Cardiac muscle cell (in vitro differentiated cells and primary cell): Measurements from ENCODE around the gene DGKD. TPM values are rescaled to one million over a fixed set of nuclear protein-coding genes. Genes with fewer than 3 reads are reported as not detected.
A peak's percentile ranks its signal among the peaks of the same experiment; 100 is the strongest.

ENCODE experiments used
- DNase-seq, 2 donors: peaks; one replicate each; pipeline versions ENCODE4 v3.0.0 to v3.0.0-alpha.2; 2010 to 2017; ENCODE audit warnings: low read depth in 1 of 2, low spot score in 1 of 2
- H3K27ac ChIP-seq: fragments of 200-600 bp; sonication (generic); 2 replicates; pipeline ENCODE4 v1.5.1; 2016
- H3K27me3 ChIP-seq: fragments of 200-600 bp; sonication (generic); 2 replicates; pipeline ENCODE4 v1.6.0; 2016; ENCODE audit warnings: control low read depth
- H3K36me3 ChIP-seq: fragments of 200-600 bp; sonication (generic); 2 replicates; pipeline ENCODE4 v1.5.1; 2016; ENCODE audit warnings: control low read depth
- H3K4me1 ChIP-seq: fragments of 200-600 bp; sonication (generic); 2 replicates; pipeline ENCODE4 v1.8.1; 2017; ENCODE audit warnings: low read depth, mild to moderate bottlenecking, mixed run types
- H3K4me3 ChIP-seq: fragments of 200-600 bp; sonication (generic); 2 replicates; pipeline ENCODE4 v1.5.1; 2016; ENCODE audit warnings: mild to moderate bottlenecking
- H3K9me3 ChIP-seq: fragments of 200-600 bp; sonication (generic); 2 replicates; pipeline ENCODE4 v1.5.1; 2017; ENCODE audit warnings: low read depth, mild to moderate bottlenecking, control low read depth
- CTCF ChIP-seq: IDR thresholded peaks from 2 replicates; pipeline ENCODE4 v1.5.1; 2012; ENCODE audit warnings: low read depth, mild to moderate bottlenecking, low read length
- polyA plus RNA-seq: library from polyadenylated mRNA; unstranded; fragments of >200 nt; fragmentation: Nextera tagmentation; extraction: Ambion mirVana; gene quantifications from 2 replicates; pipeline ENCODE4 v1.2.1, GENCODE V29; 2016
- total RNA-seq: library from RNA; depleted of rRNA; stranded (reverse); fragments of >200 nt; gene quantifications from 2 replicates; pipeline ENCODE4 v1.2.3, GENCODE V29; 2016

Gene DGKD
- total and polyA plus RNA-seq, 2 experiments from 2014 or later, result 21.0 to 40.0 TPM

DNA sequence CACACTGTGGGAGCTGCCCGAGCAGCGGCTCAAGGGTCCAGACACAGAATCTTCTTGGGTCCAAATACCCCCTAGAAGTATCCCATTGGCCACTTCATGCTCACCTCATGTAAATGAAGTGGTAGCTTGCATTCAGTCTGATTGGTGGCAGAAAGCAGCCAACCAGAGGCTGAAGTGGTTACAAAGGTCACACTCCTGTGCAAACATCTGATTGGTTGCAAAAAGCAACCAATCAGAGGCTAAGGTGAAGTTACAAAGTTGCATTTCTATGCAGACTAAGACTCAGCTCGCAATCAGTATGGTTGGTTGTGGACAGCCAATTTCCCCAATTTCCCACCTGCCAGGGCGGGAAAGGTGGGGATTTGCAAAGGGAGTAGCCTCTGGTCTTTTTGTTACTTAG is 94.3 kb downstream of the DGKD start:
- Histone ChIP-seq H3K27ac (no peak overlapping the region), H3K27me3 (no peaks in the 10 kb centered on the region), H3K9me3 (no peaks in the 10 kb centered on the region), H3K4me3 (no peak overlapping the region), H3K36me3 (peaks cover 16% of the 10 kb centered on the region), H3K4me1 (no peaks in the 10 kb centered on the region)
- no peak for DNase-seq
- TF ChIP-seq CTCF, result no peak

GRCh38 chr2:233449081-233449901 is 95.0 kb downstream of the DGKD start:
- no peak overlapping the region for H3K27ac ChIP-seq

GRCh38 chr2:233449921-233450863 is 95.9 kb downstream of the DGKD start:
- TF ChIP-seq CTCF, result no peak
- DNase-seq, result no peak
- Histone ChIP-seq H3K36me3 (peaks cover 16% of the 10 kb centered on the region), H3K27ac (no peak overlapping the region), H3K4me3 (no peak overlapping the region), H3K27me3 (no peaks in the 10 kb centered on the region), H3K4me1 (no peaks in the 10 kb centered on the region), H3K9me3 (no peaks in the 10 kb centered on the region)

More at GRCh38 chr2:233449081-233449901, 95.0 kb downstream of the DGKD start:
- H3K4me1 ChIP-seq, result no peaks in the 10 kb centered on the region
- H3K27me3 ChIP-seq, result no peaks in the 10 kb centered on the region
- H3K36me3 ChIP-seq, result peaks cover 16% of the 10 kb centered on the region
- TF ChIP-seq CTCF, result peak; percentile 91
- H3K9me3 ChIP-seq, result no peaks in the 10 kb centered on the region
- H3K4me3 ChIP-seq, result no peak overlapping the region
- peak; percentile 71 to 72 for DNase-seq

GRCh38 chr2:233450864-233451575 is 96.7 kb downstream of the DGKD start:
- H3K9me3 ChIP-seq, result no peaks in the 10 kb centered on the region
- no peaks in the 10 kb centered on the region for H3K4me1 ChIP-seq
- no peak for DNase-seq
- no peak for TF ChIP-seq CTCF
- no peaks in the 10 kb centered on the region for H3K27me3 ChIP-seq
- H3K36me3 ChIP-seq, result peaks cover 20% of the 10 kb centered on the region
- H3K27ac ChIP-seq, result no peak overlapping the region
- no peak overlapping the region for H3K4me3 ChIP-seq

GRCh38 chr2:233451950-233452349 is 97.7 kb downstream of the DGKD start:
- Histone ChIP-seq H3K4me3 (no peak overlapping the region), H3K27me3 (no peaks in the 10 kb centered on the region), H3K9me3 (no peaks in the 10 kb centered on the region), H3K4me1 (no peaks in the 10 kb centered on the region), H3K27ac (no peak overlapping the region), H3K36me3 (peaks cover 20% of the 10 kb centered on the region)
- TF ChIP-seq CTCF, result no peak
- DNase-seq, result no peak
